Astrocyte (in vitro differentiated cells and primary cell): ENCODE measurements around the gene RAB40B.

Source experiments
- CTCF ChIP-seq: IDR thresholded peaks from 2 replicates; pipeline ENCODE4 v1.5.1; 2011; ENCODE audit warnings: low read depth, mild to moderate bottlenecking, inconsistent platforms, low read length, moderate library complexity; ENCODE audit not compliant: insufficient read depth
- EZH2 ChIP-seq: IDR thresholded peaks from 2 replicates; pipeline ENCODE4 v1.6.1; 2012; ENCODE audit warnings: mild to moderate bottlenecking, low read length, inconsistent platforms; ENCODE audit not compliant: insufficient read depth

GRCh38 chr17:82655038-82655479 is 43.4 kb downstream of the RAB40B start:
- TF ChIP-seq CTCF (no peak), EZH2 (no peak)
